GM18909 (cell line): ENCODE data around the gene LRP1-AS.
A peak's percentile ranks its signal among the peaks of the same experiment; 100 is the strongest.

Experiments used
- ATAC-seq: cut with Tn5 transposase; IDR thresholded peaks from one replicate; pipeline ENCODE4 v1.9.1; 2021; ENCODE audit warnings: mild to moderate bottlenecking; ENCODE audit not compliant: unreplicated experiment, poor library complexity

Gene LRP1-AS

DNA sequence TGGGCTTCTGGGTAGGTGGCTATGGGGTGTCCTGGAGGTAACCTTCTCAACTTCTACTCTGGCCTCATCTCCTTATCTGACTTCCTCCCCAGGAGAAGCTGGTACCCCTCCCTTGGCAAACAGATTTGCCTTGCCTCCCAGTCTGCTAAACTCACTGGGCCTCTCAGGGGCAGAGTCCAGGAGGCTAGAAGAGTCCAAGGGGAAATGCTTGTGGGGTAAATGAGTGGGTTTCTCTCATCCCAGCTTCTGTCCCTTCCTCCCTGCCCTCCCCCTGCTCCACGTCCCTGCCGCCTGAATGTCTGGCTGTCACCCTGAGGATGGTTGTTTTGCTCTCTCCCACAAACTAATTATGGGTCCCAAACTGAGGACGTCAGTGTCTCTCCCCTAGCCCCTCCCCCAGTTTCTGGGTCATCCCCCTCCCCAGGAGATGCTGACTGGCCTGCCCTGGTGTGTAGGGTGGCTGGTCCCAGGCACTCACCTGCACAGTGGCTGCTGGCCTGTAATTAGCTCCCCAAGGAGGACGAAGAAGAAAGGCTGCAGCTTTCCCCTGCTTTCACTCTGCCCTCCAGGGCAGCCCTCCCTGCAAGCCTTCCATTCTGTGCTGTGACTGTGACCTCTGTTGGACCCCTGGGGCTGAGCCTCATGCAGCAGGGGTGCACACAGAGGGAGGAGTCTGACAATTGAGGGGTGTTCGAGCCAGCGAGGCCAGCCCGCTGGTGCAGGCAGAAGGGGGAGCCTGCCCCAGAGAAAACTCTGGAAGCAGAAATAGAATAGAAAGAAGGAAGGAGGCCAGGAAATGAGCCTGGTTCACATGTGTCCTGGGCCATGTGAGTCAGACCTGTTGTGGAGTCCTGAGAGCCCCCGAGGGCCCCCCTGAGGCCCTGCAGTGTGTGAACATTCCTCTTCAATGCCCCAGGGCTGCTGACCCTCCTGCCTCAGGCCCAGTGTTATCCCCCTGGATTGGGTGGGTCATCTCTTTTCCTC is at the start of gene LRP1-AS:
TSS of gene LRP1-AS (minus strand) at position 659 of the 984 bp plus-strand sequence.
- no peak for ATAC-seq

DNA sequence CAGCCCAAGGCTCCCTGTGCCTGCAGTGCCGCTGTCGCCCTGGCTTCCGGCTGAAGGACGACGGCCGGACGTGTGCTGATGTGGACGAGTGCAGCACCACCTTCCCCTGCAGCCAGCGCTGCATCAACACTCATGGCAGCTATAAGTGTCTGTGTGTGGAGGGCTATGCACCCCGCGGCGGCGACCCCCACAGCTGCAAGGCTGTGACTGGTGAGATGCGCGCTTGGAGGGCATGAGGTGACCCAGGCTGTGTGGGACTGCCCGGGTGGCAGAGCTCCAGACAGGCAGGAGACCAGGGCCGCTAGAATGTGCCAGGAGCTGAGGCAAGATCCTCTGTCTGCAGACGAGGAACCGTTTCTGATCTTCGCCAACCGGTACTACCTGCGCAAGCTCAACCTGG is 49.5 kb upstream of the LRP1-AS start:
- no peak for ATAC-seq

DNA sequence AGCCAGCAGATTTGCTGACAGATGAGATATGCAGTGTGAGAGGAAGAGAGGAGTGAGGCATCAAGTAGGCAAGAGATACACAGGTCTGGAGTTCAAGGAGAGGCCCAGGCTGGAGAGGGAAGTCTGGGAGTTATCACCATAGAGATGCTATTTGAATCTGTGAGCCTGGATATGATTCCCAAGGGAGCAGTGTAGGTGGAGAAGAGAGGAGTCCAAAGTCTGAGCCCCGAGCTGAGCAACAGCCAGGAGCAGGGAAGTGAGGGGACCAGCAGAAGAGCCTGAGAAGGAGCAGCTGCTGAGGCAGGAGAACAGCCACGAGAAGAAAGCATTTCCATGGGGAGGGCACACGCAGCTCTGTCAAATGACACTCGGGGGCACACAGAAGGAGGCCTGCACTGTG is 49.0 kb upstream of the LRP1-AS start:
- ATAC-seq = no peak

DNA sequence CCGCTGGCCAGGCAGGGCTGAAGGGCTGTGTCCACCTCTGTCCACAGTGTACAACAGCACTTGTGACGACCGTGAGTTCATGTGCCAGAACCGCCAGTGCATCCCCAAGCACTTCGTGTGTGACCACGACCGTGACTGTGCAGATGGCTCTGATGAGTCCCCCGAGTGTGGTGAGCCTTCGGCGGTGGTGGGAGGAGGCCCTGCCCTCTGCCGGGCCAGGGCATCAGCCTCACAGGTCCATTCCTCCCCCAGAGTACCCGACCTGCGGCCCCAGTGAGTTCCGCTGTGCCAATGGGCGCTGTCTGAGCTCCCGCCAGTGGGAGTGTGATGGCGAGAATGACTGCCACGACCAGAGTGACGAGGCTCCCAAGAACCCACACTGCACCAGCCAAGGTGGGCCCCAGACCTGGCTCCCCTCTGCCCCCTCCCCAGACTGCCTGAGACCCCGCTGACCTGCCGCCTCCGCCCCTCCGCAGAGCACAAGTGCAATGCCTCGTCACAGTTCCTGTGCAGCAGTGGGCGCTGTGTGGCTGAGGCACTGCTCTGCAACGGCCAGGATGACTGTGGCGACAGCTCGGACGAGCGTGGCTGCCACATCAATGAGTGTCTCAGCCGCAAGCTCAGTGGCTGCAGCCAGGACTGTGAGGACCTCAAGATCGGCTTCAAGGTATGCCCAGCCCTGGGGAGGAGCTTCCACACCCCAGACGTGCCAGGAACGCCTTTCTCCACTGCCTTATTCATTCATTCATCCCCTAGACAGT is 48.4 kb upstream of the LRP1-AS start:
- no peak for ATAC-seq

- ATAC-seq = no peak
Observed at GRCh38 chr12:57195186-57195585, 47.8 kb upstream of the LRP1-AS start.

DNA sequence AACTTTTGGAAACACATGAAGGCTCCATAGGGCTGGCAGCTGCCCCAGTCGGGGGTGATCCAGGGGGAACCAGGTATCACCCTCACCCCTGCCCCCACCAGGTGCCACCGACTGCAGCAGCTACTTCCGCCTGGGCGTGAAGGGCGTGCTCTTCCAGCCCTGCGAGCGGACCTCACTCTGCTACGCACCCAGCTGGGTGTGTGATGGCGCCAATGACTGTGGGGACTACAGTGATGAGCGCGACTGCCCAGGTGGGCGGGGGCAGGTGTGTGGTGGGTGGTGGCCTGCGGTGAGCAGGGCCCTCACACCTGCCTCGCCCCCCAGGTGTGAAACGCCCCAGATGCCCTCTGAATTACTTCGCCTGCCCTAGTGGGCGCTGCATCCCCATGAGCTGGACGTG is 46.8 kb upstream of the LRP1-AS start:
- no peak for ATAC-seq

- ATAC-seq = no peak
Observed at GRCh38 chr12:57193706-57194245, 46.4 kb upstream of the LRP1-AS start.

GRCh38 chr12:57192920-57193319 is 45.5 kb upstream of the LRP1-AS start:
- ATAC-seq = no peak

DNA sequence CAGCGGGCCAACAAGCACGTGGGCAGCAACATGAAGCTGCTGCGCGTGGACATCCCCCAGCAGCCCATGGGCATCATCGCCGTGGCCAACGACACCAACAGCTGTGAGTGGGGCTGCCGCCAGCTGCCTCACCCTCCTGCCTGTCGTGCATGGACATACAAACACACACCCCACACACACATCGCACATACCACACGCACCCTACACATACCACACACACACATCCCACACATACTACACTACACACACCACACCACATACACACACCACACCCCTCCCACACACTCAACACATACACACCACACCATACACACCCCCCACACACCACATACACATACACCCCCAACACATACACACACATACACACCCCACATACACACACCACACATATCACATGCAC is 44.0 kb upstream of the LRP1-AS start:
- no peak for ATAC-seq

- ATAC-seq = no peak
Observed at GRCh38 chr12:57190821-57191220, 43.4 kb upstream of the LRP1-AS start.

- ATAC-seq = no peak
Observed at GRCh38 chr12:57190037-57190436, 42.6 kb upstream of the LRP1-AS start.

DNA sequence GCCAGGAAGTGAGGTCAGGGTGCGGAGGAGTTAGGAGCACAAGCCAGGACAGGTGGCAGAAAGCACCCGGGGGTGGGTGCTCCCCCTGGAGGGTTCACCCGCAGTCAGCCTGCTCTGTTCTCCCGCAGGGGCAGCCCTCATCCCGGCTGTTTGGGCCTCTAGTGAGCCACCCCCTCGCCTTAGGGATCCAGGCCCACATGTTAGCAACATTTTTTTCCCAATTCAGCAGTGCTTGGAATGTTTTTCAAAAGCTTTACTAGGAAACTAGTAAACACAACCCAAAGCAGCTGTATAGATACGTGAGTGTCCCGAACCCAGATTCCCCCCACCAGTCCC is 40.6 kb upstream of the LRP1-AS start:
- no peak for ATAC-seq

DNA sequence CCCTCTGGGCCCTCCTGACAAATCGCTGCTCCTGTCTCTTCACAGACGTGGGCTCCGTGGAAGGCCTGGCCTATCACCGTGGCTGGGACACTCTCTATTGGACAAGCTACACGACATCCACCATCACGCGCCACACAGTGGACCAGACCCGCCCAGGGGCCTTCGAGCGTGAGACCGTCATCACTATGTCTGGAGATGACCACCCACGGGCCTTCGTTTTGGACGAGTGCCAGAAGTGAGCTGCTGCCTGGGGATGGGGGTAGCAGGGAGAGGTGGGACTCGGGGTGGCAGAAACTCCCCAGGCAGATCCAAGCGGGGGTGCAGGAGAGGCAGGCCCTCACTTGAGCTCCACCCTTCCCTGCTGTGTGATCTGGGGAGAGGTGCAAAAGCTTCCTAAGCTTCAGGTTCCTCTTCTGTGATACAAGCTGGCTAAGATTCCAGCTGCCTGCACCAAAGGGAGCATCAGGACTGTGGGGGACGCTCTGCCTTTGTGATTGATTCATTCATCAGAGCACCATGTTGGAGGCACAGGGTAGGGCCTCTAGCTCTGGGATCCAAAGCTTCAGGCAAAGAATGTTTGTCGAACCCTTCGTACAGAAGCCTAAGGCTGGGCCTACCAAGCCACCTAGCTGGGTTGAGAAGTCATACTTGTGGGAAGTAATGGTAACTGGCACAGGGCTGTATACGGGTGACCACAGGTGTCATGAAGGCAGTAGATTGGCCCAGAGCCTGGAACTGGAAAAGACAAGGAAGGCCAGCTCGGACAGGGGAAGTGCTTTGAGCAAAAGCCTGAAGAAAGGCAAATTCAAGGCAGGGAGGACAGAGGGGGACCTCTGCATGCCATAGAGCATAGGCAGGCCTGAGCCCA is 40.0 kb upstream of the LRP1-AS start:
- ATAC-seq = no peak

DNA sequence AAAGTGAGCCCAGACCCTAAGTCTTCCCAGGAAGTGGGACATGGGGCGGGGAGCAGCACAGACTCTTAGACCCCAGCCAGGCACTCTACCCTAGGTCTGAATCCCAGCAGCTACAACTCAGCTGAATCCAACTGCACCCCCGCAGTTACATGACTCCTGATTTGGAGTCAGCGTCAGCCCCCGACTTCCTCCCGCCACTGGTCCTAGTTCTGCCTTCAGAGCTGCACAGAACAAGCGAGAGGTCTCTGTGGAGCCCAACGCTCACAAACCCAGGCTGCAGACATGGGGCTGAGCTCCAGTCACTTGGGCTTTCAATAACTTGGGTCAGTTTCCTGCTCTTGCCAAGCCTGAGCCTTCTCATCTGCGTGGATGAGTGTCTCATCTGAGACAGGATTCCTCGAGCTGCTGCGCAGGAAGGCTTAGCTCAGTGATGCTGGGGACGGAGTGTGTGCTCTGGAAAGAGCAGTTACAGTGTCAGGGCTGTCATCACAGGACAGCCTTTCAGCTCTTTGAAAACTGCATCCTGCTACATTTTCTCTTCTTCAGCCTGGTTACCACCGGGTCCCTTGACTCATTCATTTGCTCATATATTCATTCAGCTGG is 38.6 kb upstream of the LRP1-AS start:
- ATAC-seq = no peak

DNA sequence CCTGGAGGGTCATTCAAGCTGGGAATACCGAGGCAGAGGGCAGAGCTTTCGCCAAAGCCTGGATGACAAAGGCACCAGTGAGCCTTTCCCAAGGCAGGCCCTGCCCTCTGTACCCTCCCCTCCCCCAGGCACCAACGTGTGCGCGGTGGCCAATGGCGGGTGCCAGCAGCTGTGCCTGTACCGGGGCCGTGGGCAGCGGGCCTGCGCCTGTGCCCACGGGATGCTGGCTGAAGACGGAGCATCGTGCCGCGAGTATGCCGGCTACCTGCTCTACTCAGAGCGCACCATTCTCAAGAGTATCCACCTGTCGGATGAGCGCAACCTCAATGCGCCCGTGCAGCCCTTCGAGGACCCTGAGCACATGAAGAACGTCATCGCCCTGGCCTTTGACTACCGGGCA is 38.0 kb upstream of the LRP1-AS start:
- no peak for ATAC-seq

GRCh38 chr12:57183939-57184725 is 36.7 kb upstream of the LRP1-AS start:
- no peak for ATAC-seq

- peak; percentile 91 for ATAC-seq
Observed at GRCh38 chr12:57182918-57183575, 35.6 kb upstream of the LRP1-AS start.

DNA sequence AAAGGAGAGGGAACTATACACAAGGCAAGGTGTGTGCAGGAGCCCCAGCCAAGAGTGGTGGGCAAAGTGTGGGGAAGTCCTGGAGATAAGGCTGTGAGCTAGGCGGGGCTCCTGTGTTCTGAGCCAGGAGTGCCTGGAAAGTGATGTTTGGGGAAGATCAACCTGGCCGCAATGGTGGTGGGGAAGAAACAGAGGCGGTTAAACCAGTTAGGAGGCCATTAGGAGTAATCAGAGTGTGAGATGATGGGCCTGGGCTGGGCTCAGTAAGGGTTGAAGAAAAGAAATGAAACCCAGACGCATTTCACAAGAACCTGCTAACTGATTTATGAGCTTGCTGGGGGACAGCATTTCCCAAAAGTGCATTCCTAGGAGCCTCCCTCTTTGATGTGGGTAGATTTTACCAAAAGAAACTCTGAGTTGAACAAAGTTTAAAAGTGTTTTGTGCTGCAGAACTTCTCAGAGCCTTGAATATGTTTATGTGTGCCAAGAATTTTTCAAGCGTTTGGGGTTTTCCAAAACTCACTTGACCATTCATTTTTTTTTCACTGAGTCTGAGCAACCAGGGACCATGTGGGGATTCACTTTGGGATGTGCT is 34.2 kb upstream of the LRP1-AS start:
- ATAC-seq = no peak
